GM15510 (cell line): ENCODE measurements around the gene AUTS2.

Source experiments
- POLR2A ChIP-seq: IDR thresholded peaks from 3 replicates; pipeline ENCODE4 v1.6.1; 2011; ENCODE audit warnings: borderline replicate concordance; ENCODE audit not compliant: insufficient read length; ENCODE audit errors: extremely low read depth

AUTS2 gene

GRCh38 chr7:70647801-70648498 lies 1049.7 kb downstream of the AUTS2 start:
- TF ChIP-seq POLR2A, result no peak

- TF ChIP-seq POLR2A, result no peak
These were observed 1051.0 kb downstream of the AUTS2 start for GRCh38 chr7:70649323-70649722.

GRCh38 chr7:70654146-70654545 lies 1055.9 kb downstream of the AUTS2 start:
- TF ChIP-seq POLR2A, result no peak

- TF ChIP-seq POLR2A, result no peak
These were observed 1056.7 kb downstream of the AUTS2 start for GRCh38 chr7:70654979-70655378.

GRCh38 chr7:70655694-70656093 lies 1057.4 kb downstream of the AUTS2 start:
- no peak for TF ChIP-seq POLR2A

GRCh38 chr7:70657571-70657970 lies 1059.3 kb downstream of the AUTS2 start:
- TF ChIP-seq POLR2A, result no peak

GRCh38 chr7:70657989-70658632 lies 1059.8 kb downstream of the AUTS2 start:
- no peak for TF ChIP-seq POLR2A

- TF ChIP-seq POLR2A, result no peak
These were observed 1061.0 kb downstream of the AUTS2 start for GRCh38 chr7:70659263-70659662.

- no peak for TF ChIP-seq POLR2A
These were observed 1062.0 kb downstream of the AUTS2 start for GRCh38 chr7:70660154-70660818.

GRCh38 chr7:70660819-70661191 lies 1062.5 kb downstream of the AUTS2 start:
- TF ChIP-seq POLR2A, result no peak

- TF ChIP-seq POLR2A, result no peak
These were observed 1065.4 kb downstream of the AUTS2 start for GRCh38 chr7:70663680-70664079.

- no peak for TF ChIP-seq POLR2A
These were observed 1067.7 kb downstream of the AUTS2 start for GRCh38 chr7:70665997-70666396.

- no peak for TF ChIP-seq POLR2A
These were observed 1069.1 kb downstream of the AUTS2 start for GRCh38 chr7:70667406-70667805.

- TF ChIP-seq POLR2A, result no peak
These were observed 1070.5 kb downstream of the AUTS2 start for GRCh38 chr7:70668606-70669358.

- no peak for TF ChIP-seq POLR2A
These were observed 1071.6 kb downstream of the AUTS2 start for GRCh38 chr7:70669854-70670253.
